ENCODE measurements around the gene NALCN. TPM values are rescaled to one million over a fixed set of nuclear protein-coding genes. Genes with fewer than 3 reads are reported as not detected.

Gene NALCN
- 8.5 and 10.4 TPM in 2 replicates for total RNA-seq (2022)
- Bru-seq, nascent RNA, result percentile 54 among the genes with signal in this experiment
- percentile 42 among the genes with signal in this experiment for BruChase-seq, experiment 1, labeled RNA remaining after a 6-hour chase
- percentile 49 among the genes with signal in this experiment for BruChase-seq, experiment 2, labeled RNA remaining after a 2-hour chase
- long read RNA-seq, full-length matches to known transcripts, result 5 of 17 reads
- long read RNA-seq, partial matches to known transcripts, result 3 of 17 reads
- long read RNA-seq, other reads (novel, unspliced or antisense), result 9 of 17 reads

GRCh38 chr13:101416181-101417042, at the start of gene NALCN:
Gene NALCN, minus strand, starts transcription at chr13:101416508. Its CDS starts 17,382 bp downstream, at chr13:101399126.
- peaks cover 5% of the 10 kb centered on the region for H3K4me1 Mint-ChIP-seq (ENCODE audit: insufficient read depth, unreplicated experiment)
- no peaks in the 10 kb centered on the region for H3K9me3 Mint-ChIP-seq (ENCODE audit: unreplicated experiment)
- no peaks in the 10 kb centered on the region for H3K27me3 Mint-ChIP-seq (ENCODE audit: insufficient read depth, unreplicated experiment)
- peak; percentile 47 for DNase-seq (ENCODE audit: unreplicated experiment)
- intact Hi-C loops (cut with micrococcal nuclease), result loop anchor here (5.0 to 10.0 kb wide), 2 partner anchors 56 to 262 kb away; no protein-coding TSS in a partner anchor
- H3K27ac Mint-ChIP-seq (ENCODE audit: low read depth, unreplicated experiment), result peak within 1 kb of the TSS; percentile 79
- no peak for TF ChIP-seq CTCF (IDR thresholded peaks at IDR 0.05; ENCODE audit: unreplicated experiment)
- POLR2A ChIA-PET, result interaction anchor here (1.4 kb wide), 1 partner anchor 33 kb away, joined by 7 read pairs; no protein-coding TSS in a partner anchor
- CTCF ChIA-PET, result interaction anchor here (0.6 to 1.0 kb wide), 7 partner anchors 9 to 272 kb away, joined by 3 to 4 read pairs (median 3); no protein-coding TSS in a partner anchor
- H3K4me3 Mint-ChIP-seq (ENCODE audit: unreplicated experiment), result peak within 1 kb of the TSS; percentile 75
- H3K36me3 Mint-ChIP-seq (ENCODE audit: insufficient read depth, unreplicated experiment), result no peaks in the 10 kb centered on the region
- BruUV-seq (replicated peaks), result no TSS peak

GRCh38 chr13:101465877-101466276, 49.6 kb upstream of the NALCN start:
- Mint-ChIP-seq H3K27ac (ENCODE audit: low read depth, unreplicated experiment) (no peak overlapping the region), H3K36me3 (ENCODE audit: insufficient read depth, unreplicated experiment) (no peaks in the 10 kb centered on the region), H3K9me3 (ENCODE audit: unreplicated experiment) (no peaks in the 10 kb centered on the region), H3K27me3 (ENCODE audit: insufficient read depth, unreplicated experiment) (no peaks in the 10 kb centered on the region), H3K4me3 (ENCODE audit: unreplicated experiment) (no peak overlapping the region), H3K4me1 (ENCODE audit: insufficient read depth, unreplicated experiment) (no peaks in the 10 kb centered on the region)
- intact Hi-C loops (cut with micrococcal nuclease), result no loop called here
- POLR2A ChIA-PET, result no interaction called here
- CTCF ChIA-PET, result interaction anchor here (0.6 to 0.7 kb wide), 2 partner anchors 57 to 1116 kb away, joined by 3 read pairs; no protein-coding TSS in a partner anchor
- no peak for DNase-seq (ENCODE audit: unreplicated experiment)
- no peak for TF ChIP-seq CTCF (IDR thresholded peaks at IDR 0.05; ENCODE audit: unreplicated experiment)
- no TSS peak for BruUV-seq (replicated peaks)

GRCh38 chr13:101457176-101457575, 40.9 kb upstream of the NALCN start:
- intact Hi-C loops (cut with micrococcal nuclease), result loop anchor here (10.0 kb wide), 2 partner anchors 168 to 252 kb away; no protein-coding TSS in a partner anchor
- POLR2A ChIA-PET, result interaction anchor here (0.9 kb wide), 1 partner anchor 16 kb away, joined by 4 read pairs; no protein-coding TSS in a partner anchor
- Mint-ChIP-seq H3K4me1 (ENCODE audit: insufficient read depth, unreplicated experiment) (peaks cover 24% of the 10 kb centered on the region), H3K27ac (ENCODE audit: low read depth, unreplicated experiment) (no peak overlapping the region), H3K9me3 (ENCODE audit: unreplicated experiment) (no peaks in the 10 kb centered on the region), H3K4me3 (ENCODE audit: unreplicated experiment) (no peak overlapping the region), H3K36me3 (ENCODE audit: insufficient read depth, unreplicated experiment) (no peaks in the 10 kb centered on the region), H3K27me3 (ENCODE audit: insufficient read depth, unreplicated experiment) (no peaks in the 10 kb centered on the region)
- CTCF ChIA-PET, result interaction anchor here (0.5 to 1.2 kb wide), 4 partner anchors 279 to 875 kb away, joined by 3 to 7 read pairs (median 5); no protein-coding TSS in a partner anchor
- no peak for TF ChIP-seq CTCF (IDR thresholded peaks at IDR 0.05; ENCODE audit: unreplicated experiment)
- no peak for DNase-seq (ENCODE audit: unreplicated experiment)
- no TSS peak for BruUV-seq (replicated peaks)
